Astrocyte of the cerebellum (primary cell): ENCODE results near the gene LCN1.

Source experiments
- DNase-seq: peaks from one replicate; pipeline ENCODE4 v3.0.0-alpha.2; 2011; ENCODE audit warnings: low read depth
- H3K4me3 ChIP-seq: 2 replicates; pipeline ENCODE4 v1.5.1; 2011; ENCODE audit warnings: mild to moderate bottlenecking, low read depth, low read length, moderate library complexity
- CTCF ChIP-seq: IDR thresholded peaks from 2 replicates; pipeline ENCODE4 v1.5.1; 2012; ENCODE audit warnings: low read length, low read depth, moderate library complexity, mild to moderate bottlenecking; ENCODE audit errors: missing control alignments
- in situ Hi-C: cut with HindIII; loops from 2 replicates; pipeline ENCODE4 v1.10.0; 2017; ENCODE audit warnings: low sequenced_read_pairs

Gene LCN1

GRCh38 chr9:135520916-135521607 is at the start of gene LCN1:
Gene LCN1 (plus strand): TSS chr9:135521440. CDS start chr9:135521498, 58 bp downstream.
- in situ Hi-C loops: no loop called here
- DNase-seq: no peak
- TF ChIP-seq CTCF: no peak
- H3K4me3 ChIP-seq: no peak within 1 kb of the TSS

- H3K4me3 ChIP-seq: no peak overlapping the region
- no peak for DNase-seq
- in situ Hi-C loops: no loop called here
- TF ChIP-seq CTCF: no peak
These were observed 49.2 kb upstream of the LCN1 start for GRCh38 chr9:135471791-135472640.

- H3K4me3 ChIP-seq: no peak overlapping the region
- in situ Hi-C loops: no loop called here
- TF ChIP-seq CTCF: no peak
- DNase-seq: no peak
These were observed 47.2 kb upstream of the LCN1 start for GRCh38 chr9:135473972-135474543.

- in situ Hi-C loops: no loop called here
- H3K4me3 ChIP-seq: no peak overlapping the region
- DNase-seq: no peak
- TF ChIP-seq CTCF: peak; percentile 53
These were observed 46.3 kb upstream of the LCN1 start for GRCh38 chr9:135474915-135475314.

- H3K4me3 ChIP-seq: no peak overlapping the region
- no peak for DNase-seq
- TF ChIP-seq CTCF: no peak
- in situ Hi-C loops: no loop called here
These were observed 44.5 kb upstream of the LCN1 start for GRCh38 chr9:135476561-135477355.

GRCh38 chr9:135478191-135478590 is 43.0 kb upstream of the LCN1 start:
- H3K4me3 ChIP-seq: no peak overlapping the region
- TF ChIP-seq CTCF: no peak
- in situ Hi-C loops: no loop called here
- no peak for DNase-seq
